Ascending aorta (tissue), 2 donors: ENCODE data around the gene ZNF354C. TPM values are rescaled to one million over a fixed set of nuclear protein-coding genes. Genes with fewer than 3 reads are reported as not detected.

Source experiments
- DNase-seq, 2 donors: peaks; one replicate each; pipeline ENCODE4 v3.0.0-alpha.2; 2019; ENCODE audit warnings: low spot score in 2 of 2
- H3K27ac ChIP-seq, 2 donors: fragments of 200-600 bp; sonication (generic); one replicate each; pipeline ENCODE4 v1.5.1; 2016 to 2017; ENCODE audit warnings: mild to moderate bottlenecking in 1 of 2
- H3K27me3 ChIP-seq: fragments of 200-600 bp; sonication (generic); one replicate; pipeline ENCODE4 v1.5.1; 2017
- H3K36me3 ChIP-seq, 2 donors: fragments of 200-600 bp; sonication (generic); one replicate each; pipeline ENCODE4 v1.5.1; 2016
- H3K4me1 ChIP-seq, 2 donors: fragments of 200-600 bp; sonication (generic); one replicate each; pipeline ENCODE4 v1.5.1; 2016 to 2017; ENCODE audit warnings: mild to moderate bottlenecking in 1 of 2
- H3K4me3 ChIP-seq, 2 donors: fragments of 200-600 bp; sonication (generic); one replicate each; pipeline ENCODE4 v1.5.1; 2016 to 2017; ENCODE audit warnings: mild to moderate bottlenecking in 1 of 2
- H3K9me3 ChIP-seq, 2 donors: fragments of 200-600 bp; sonication (generic); one replicate each; pipeline ENCODE4 v1.5.1; 2016
- intact Hi-C: fragments of 100-400 bp; cut with DNase I; formaldehyde crosslinking; loops from one replicate; pipeline ENCODE4 v1.15.1; 2023
- total RNA-seq: library from RNA; depleted of rRNA; stranded (reverse); fragments of >200 nt; gene quantifications from one replicate; pipeline ENCODE4 v1.1.0, GENCODE V29; 2016
- TF ChIP-seq, protein P1 (sequence below), 3 experiments: fragments of 200-600 bp in 2 of 3; fragments of 450-650 bp in 1 of 3; sonication (generic) in 2 of 3; IDR thresholded peaks; one replicate each; pipeline ENCODE4 v1.5.1; 2016 to 2019; ENCODE audit warnings: antibody characterized with exemption in 3 of 3, mild to moderate bottlenecking in 1 of 3, moderate library complexity in 1 of 3

Gene ZNF354C
- total RNA-seq, 1 donor from 2014 or later, result 3.0 TPM

DNA sequence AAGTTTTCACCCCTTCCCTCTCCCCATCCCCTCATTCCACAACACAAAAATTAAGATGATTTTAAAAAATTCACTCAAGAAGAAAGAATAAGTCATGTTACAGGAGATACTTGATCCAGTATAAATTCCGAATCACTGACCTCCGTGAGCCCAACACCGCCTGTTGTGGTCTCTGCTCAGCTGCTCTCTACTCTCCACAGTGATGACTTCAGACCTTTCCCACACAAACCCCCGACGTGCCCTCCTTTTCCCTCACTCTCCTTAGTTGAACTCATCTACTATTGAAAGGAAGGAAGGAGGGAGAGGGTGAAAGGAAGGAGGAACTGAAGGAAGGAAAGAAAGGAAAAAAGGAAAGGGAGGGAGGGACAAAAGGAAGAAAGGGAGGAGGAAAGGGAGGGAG, 55.1 kb downstream of the ZNF354C start:
- peaks cover 0 to 14% of the 10 kb centered on the region in 2 donors for H3K36me3 ChIP-seq
- TF ChIP-seq, protein P1, sequence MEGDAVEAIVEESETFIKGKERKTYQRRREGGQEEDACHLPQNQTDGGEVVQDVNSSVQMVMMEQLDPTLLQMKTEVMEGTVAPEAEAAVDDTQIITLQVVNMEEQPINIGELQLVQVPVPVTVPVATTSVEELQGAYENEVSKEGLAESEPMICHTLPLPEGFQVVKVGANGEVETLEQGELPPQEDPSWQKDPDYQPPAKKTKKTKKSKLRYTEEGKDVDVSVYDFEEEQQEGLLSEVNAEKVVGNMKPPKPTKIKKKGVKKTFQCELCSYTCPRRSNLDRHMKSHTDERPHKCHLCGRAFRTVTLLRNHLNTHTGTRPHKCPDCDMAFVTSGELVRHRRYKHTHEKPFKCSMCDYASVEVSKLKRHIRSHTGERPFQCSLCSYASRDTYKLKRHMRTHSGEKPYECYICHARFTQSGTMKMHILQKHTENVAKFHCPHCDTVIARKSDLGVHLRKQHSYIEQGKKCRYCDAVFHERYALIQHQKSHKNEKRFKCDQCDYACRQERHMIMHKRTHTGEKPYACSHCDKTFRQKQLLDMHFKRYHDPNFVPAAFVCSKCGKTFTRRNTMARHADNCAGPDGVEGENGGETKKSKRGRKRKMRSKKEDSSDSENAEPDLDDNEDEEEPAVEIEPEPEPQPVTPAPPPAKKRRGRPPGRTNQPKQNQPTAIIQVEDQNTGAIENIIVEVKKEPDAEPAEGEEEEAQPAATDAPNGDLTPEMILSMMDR (IDR thresholded peaks at IDR 0.05), result no peak
- no peaks in the 10 kb centered on the region for H3K4me1 ChIP-seq
- no peaks in the 10 kb centered on the region for H3K27me3 ChIP-seq
- peaks cover 41 to 71% of the 10 kb centered on the region in 2 donors for H3K9me3 ChIP-seq
- DNase-seq, result no peak
- H3K4me3 ChIP-seq, result no peak overlapping the region
- H3K27ac ChIP-seq, result no peak overlapping the region
- intact Hi-C loops, result no loop called here

DNA sequence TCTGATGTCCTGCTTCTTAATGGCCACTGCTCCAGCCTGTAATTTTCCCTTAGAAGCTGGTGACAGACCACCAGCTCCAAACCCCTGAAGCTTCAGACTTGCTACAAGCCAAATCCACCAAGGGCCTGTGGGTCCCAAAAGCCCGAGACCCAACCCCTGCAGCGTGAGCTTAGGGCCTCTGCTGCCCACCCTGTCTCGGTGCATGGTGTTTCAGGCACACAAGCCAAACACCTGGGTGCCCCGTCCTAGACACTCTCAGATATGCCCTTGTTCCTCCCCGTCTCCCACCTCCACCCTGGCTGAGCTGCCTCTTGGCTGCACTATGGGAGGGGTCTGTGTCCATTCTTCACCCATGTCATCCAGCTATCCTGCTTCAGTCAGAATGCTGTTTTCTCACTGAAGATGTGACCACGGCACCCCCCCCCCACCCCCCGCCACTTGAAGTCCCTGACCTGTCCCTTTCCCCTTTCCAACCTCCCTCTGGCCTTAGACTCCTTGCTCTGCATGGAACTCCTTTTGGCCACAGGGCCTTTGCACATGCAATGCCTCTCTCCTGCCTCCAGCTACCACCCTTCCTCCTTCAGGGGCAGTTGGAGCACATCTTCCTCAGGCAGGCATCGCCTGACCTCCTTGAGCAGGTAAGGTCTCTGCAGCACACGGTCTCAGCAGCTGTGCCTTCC, 55.8 kb downstream of the ZNF354C start:
- TF ChIP-seq, protein P1 (IDR thresholded peaks at IDR 0.05), result no peak
- Histone ChIP-seq H3K4me3 (no peak overlapping the region), H3K36me3 (peaks cover 0 to 16% of the 10 kb centered on the region in 2 donors), H3K27me3 (no peaks in the 10 kb centered on the region), H3K9me3 (peaks cover 39 to 64% of the 10 kb centered on the region in 2 donors), H3K4me1 (no peaks in the 10 kb centered on the region), H3K27ac (no peak overlapping the region)
- intact Hi-C loops, result no loop called here
- DNase-seq, result no peak

GRCh38 chr5:179118338-179118737, 58.2 kb downstream of the ZNF354C start:
- H3K27me3 ChIP-seq, result no peaks in the 10 kb centered on the region
- intact Hi-C loops, result no loop called here
- H3K36me3 ChIP-seq, result peaks cover 0 to 19% of the 10 kb centered on the region in 2 donors
- H3K4me3 ChIP-seq, result no peak overlapping the region
- H3K4me1 ChIP-seq, result no peaks in the 10 kb centered on the region
- H3K27ac ChIP-seq, result no peak overlapping the region
- TF ChIP-seq, protein P1 (IDR thresholded peaks at IDR 0.05), result no peak
- H3K9me3 ChIP-seq, result peaks cover 23 to 46% of the 10 kb centered on the region in 2 donors
- peak in 1 of 2 donors; percentile 2 for DNase-seq

DNA sequence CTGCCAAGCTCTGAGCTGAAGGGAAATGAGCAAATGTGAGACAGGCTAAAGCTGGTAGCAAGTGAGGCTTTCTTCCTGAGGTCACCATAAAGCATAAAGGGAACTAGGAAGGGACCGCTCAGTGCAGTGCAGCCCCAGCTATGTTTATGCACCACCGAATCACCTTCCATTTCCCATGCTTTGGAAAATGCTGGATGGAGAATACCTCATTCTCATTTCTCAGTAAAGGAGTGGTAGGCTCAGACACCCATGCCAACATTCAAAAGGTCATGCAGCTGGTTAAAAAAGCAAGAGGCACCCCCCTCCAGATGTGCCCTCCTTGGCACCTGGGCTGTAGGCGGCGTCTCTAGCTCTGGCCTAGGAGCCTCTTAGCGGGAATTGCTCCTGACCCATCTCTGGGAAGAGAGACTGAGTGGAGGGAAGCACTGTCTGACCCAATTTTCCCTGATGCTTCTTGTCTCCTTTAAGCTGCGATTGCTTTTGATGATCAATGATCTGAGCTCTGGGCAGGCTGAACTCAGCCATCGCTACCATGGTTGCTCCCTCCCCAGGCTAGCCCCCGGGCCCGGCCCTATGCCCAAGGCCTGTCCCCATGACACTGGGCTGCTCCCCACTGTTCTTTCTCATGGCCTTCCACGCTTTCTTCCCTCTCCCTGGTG, 58.7 kb downstream of the ZNF354C start:
- TF ChIP-seq, protein P1 (IDR thresholded peaks at IDR 0.05), result no peak
- H3K36me3 ChIP-seq, result peaks cover 0 to 16% of the 10 kb centered on the region in 2 donors
- peak in 1 of 2 donors; percentile 21 for DNase-seq
- no peaks in the 10 kb centered on the region for H3K27me3 ChIP-seq
- H3K27ac ChIP-seq, result no peak overlapping the region
- intact Hi-C loops, result no loop called here
- no peaks in the 10 kb centered on the region for H3K4me1 ChIP-seq
- H3K4me3 ChIP-seq, result no peak overlapping the region
- H3K9me3 ChIP-seq, result peaks cover 18 to 41% of the 10 kb centered on the region in 2 donors

- Histone ChIP-seq H3K4me3 (no peak overlapping the region), H3K4me1 (no peaks in the 10 kb centered on the region), H3K9me3 (peaks cover 18 to 34% of the 10 kb centered on the region in 2 donors), H3K36me3 (peaks cover 0 to 9% of the 10 kb centered on the region in 2 donors), H3K27ac (no peak overlapping the region), H3K27me3 (no peaks in the 10 kb centered on the region)
- DNase-seq, result peak in 1 of 2 donors; percentile 52
- TF ChIP-seq, protein P1 (IDR thresholded peaks at IDR 0.05), result no peak
- intact Hi-C loops, result no loop called here
Measured at GRCh38 chr5:179119415-179120170, 59.4 kb downstream of the ZNF354C start.
